Measurements from ENCODE around the gene CADPS.

Gene CADPS

DNA sequence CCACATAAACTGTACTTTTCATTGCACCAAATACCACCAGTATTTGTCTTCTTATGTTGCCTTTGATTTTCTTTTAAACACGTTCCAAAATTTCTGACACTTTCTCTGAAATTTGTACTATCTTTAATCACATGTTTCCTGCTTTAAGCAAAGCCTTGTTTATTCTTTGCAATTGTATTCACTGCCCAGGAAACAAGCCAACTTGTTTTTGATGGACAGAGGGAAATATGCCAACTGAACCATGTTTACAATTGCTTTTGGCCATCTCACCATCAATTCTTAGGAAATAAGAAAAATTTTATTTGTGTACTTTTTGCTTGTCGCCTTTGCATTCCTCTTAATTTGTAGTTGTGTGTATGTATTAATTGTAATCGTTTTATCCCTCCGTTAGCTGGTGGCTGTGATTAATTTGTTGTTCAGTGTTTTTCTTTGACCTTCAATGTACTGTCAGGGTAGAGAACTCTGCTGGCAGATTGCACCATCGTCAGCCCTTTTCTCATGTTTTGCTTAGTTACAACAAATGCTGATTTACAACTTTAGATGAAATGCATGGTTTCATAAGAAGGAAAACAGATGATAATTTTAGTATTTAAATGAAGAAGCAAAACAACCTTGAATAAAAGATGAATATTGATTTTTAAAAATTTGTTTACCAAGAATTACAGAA lies 482.5 kb downstream of the CADPS start:
- Histone ChIP-seq H2AFZ (ENCODE audit: low read depth) (no peak overlapping the region), H3K27me3 (ENCODE audit: insufficient read depth, low read depth) (no peaks in the 10 kb centered on the region), H3K79me2 (ENCODE audit: insufficient read depth, low read depth) (no peaks in the 10 kb centered on the region), H3K4me1 (ENCODE audit: low read depth, poor library complexity, severe bottlenecking) (no peaks in the 10 kb centered on the region), H3K4me3 (IDR thresholded peaks at IDR 0.05; ENCODE audit: insufficient read depth, low read depth, low read length) (no peak overlapping the region), H3K4me2 (no peak overlapping the region), H3K27ac (no peak overlapping the region), H3K36me3 (ENCODE audit: insufficient read depth) (no peaks in the 10 kb centered on the region), H4K20me1 (ENCODE audit: insufficient read depth) (no peaks in the 10 kb centered on the region), H3K9ac (no peak overlapping the region)
- TF ChIP-seq, protein P1, sequence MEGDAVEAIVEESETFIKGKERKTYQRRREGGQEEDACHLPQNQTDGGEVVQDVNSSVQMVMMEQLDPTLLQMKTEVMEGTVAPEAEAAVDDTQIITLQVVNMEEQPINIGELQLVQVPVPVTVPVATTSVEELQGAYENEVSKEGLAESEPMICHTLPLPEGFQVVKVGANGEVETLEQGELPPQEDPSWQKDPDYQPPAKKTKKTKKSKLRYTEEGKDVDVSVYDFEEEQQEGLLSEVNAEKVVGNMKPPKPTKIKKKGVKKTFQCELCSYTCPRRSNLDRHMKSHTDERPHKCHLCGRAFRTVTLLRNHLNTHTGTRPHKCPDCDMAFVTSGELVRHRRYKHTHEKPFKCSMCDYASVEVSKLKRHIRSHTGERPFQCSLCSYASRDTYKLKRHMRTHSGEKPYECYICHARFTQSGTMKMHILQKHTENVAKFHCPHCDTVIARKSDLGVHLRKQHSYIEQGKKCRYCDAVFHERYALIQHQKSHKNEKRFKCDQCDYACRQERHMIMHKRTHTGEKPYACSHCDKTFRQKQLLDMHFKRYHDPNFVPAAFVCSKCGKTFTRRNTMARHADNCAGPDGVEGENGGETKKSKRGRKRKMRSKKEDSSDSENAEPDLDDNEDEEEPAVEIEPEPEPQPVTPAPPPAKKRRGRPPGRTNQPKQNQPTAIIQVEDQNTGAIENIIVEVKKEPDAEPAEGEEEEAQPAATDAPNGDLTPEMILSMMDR (conservative IDR thresholded peaks at IDR 0.05; ENCODE audit: low read depth, low read length), result no peak

DNA sequence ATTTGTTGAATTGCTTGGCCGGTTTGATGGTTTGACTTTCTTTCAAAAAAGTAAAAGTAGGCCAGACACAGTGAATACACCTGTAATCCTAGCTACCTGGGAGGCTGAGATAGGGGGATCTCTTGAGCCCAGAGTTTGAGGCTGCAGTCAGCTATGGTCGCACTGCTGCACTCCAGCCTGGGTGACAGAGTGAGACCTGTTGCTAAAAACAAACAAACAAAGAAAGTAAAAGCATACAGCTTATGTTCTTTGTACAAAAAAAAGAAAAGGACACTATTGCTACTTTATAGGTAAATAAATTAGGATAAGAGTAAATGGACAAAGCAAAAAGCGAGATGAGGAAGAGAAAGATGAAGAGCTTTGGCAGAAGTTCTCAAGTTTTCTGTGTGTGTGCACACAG lies 488.0 kb downstream of the CADPS start:
- no peak overlapping the region for H3K4me3 ChIP-seq (IDR thresholded peaks at IDR 0.05; ENCODE audit: insufficient read depth, low read depth, low read length)
- no peaks in the 10 kb centered on the region for H3K27me3 ChIP-seq (ENCODE audit: insufficient read depth, low read depth)
- no peaks in the 10 kb centered on the region for H3K36me3 ChIP-seq (ENCODE audit: insufficient read depth)
- H3K4me2 ChIP-seq, result no peak overlapping the region
- no peaks in the 10 kb centered on the region for H3K4me1 ChIP-seq (ENCODE audit: low read depth, poor library complexity, severe bottlenecking)
- no peak overlapping the region for H3K27ac ChIP-seq
- H2AFZ ChIP-seq (ENCODE audit: low read depth), result no peak overlapping the region
- no peaks in the 10 kb centered on the region for H4K20me1 ChIP-seq (ENCODE audit: insufficient read depth)
- H3K9ac ChIP-seq, result no peak overlapping the region
- TF ChIP-seq, protein P1 (conservative IDR thresholded peaks at IDR 0.05; ENCODE audit: low read depth, low read length), result no peak
- no peaks in the 10 kb centered on the region for H3K79me2 ChIP-seq (ENCODE audit: insufficient read depth, low read depth)

DNA sequence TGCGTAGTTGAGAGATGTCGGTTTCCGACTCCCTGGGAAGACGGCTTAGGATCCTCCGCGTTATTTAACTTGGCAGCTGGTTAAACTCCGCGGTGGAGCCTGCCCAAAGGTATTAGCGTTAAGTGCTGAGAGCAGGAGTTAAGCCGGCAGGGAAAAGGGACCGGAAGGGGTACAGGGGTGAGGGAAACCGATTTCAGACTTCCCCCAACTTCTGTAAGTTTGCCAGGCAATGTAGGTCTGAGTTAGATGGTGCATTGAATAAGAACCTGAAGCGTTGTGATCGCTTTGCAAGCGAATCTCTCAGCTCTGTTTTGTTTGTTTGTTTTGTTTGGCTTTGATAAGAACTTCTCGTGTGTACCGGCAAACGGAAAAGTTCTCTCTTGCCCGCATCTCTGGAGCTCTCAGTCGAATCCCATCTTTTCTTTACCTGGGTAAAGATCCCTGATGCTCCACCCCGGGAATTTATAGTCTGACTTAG lies 495.9 kb downstream of the CADPS start:
- no peak overlapping the region for H3K27ac ChIP-seq
- no peak overlapping the region for H3K4me3 ChIP-seq (IDR thresholded peaks at IDR 0.05; ENCODE audit: insufficient read depth, low read depth, low read length)
- no peak overlapping the region for H3K4me2 ChIP-seq
- H2AFZ ChIP-seq (ENCODE audit: low read depth), result no peak overlapping the region
- no peaks in the 10 kb centered on the region for H3K79me2 ChIP-seq (ENCODE audit: insufficient read depth, low read depth)
- H3K27me3 ChIP-seq (ENCODE audit: insufficient read depth, low read depth), result no peaks in the 10 kb centered on the region
- no peaks in the 10 kb centered on the region for H4K20me1 ChIP-seq (ENCODE audit: insufficient read depth)
- H3K4me1 ChIP-seq (ENCODE audit: low read depth, poor library complexity, severe bottlenecking), result no peaks in the 10 kb centered on the region
- TF ChIP-seq, protein P1 (conservative IDR thresholded peaks at IDR 0.05; ENCODE audit: low read depth, low read length), result no peak
- no peaks in the 10 kb centered on the region for H3K36me3 ChIP-seq (ENCODE audit: insufficient read depth)
- no peak overlapping the region for H3K9ac ChIP-seq

DNA sequence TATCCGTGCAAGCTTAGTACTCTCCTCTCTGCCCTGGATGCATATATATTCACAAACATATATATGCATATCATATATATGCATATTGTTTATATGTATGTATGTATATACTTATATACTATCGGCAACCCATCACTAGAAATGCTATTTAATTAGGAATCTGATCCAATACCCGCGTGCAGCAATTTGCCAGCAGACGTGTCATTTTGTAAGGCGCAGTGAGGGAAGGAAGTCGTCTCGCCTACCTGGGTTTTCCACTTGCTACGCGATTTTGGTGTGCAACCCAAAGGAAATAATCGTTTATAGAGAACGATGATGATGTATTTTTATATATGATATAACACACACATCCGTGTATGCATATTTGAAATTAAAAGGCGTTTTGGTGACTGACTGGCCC lies 496.3 kb downstream of the CADPS start:
- Histone ChIP-seq H3K79me2 (ENCODE audit: insufficient read depth, low read depth) (no peaks in the 10 kb centered on the region), H3K27ac (no peak overlapping the region), H4K20me1 (ENCODE audit: insufficient read depth) (no peaks in the 10 kb centered on the region), H3K27me3 (ENCODE audit: insufficient read depth, low read depth) (no peaks in the 10 kb centered on the region), H3K9ac (no peak overlapping the region), H3K4me1 (ENCODE audit: low read depth, poor library complexity, severe bottlenecking) (no peaks in the 10 kb centered on the region), H3K4me3 (IDR thresholded peaks at IDR 0.05; ENCODE audit: insufficient read depth, low read depth, low read length) (no peak overlapping the region), H3K36me3 (ENCODE audit: insufficient read depth) (no peaks in the 10 kb centered on the region), H3K4me2 (no peak overlapping the region), H2AFZ (ENCODE audit: low read depth) (no peak overlapping the region)
- TF ChIP-seq, protein P1 (conservative IDR thresholded peaks at IDR 0.05; ENCODE audit: low read depth, low read length), result no peak

All from KMS-11 (cell line).